HCT116 (cell line): ENCODE data around the gene SYF2. TPM values are rescaled to one million over a fixed set of nuclear protein-coding genes. Genes with fewer than 3 reads are reported as not detected.

ENCODE experiments used
- ATAC-seq: fragments of 200-7000 bp; cut with Tn5 transposase; 2 replicates; pipeline ENCODE4 v1.9.1; 2020; ENCODE audit warnings: mild to moderate bottlenecking, moderate library complexity
- BruUV-seq: library from RNA; stranded (reverse); fragments of 400-500 nt; replicated peaks from 2 replicates; lab custom pipeline; 2021; lab: Mats Ljungman, UMichigan
- CTCF ChIA-PET: fragments of 300-600 bp; sonication (Branson Sonifier 250); formaldehyde crosslinking; loops from one replicate; lab custom pipeline; 2021; ENCODE audit warnings: antibody characterized with exemption; lab: Charles Lee
- POLR2A ChIA-PET: fragments of 300-600, 350-600 bp; sonication (Branson Sonifier 250); formaldehyde crosslinking; loops from one replicate; lab custom pipeline; 2021; ENCODE audit warnings: antibody characterized with exemption; lab: Charles Lee
- RAD21 ChIA-PET, 2 experiments: fragments of 300-600 bp; sonication (Branson Sonifier 250); formaldehyde crosslinking; loops; one replicate each; lab custom pipeline; 2023; ENCODE audit warnings: low total read pairs in 2 of 2; ENCODE audit not compliant: uncharacterized antibody in 2 of 2, unreplicated experiment in 2 of 2, low non-redundant PET in 1 of 2; lab: Charles Lee
- DNase-seq: peaks from one replicate; pipeline ENCODE4 v3.0.0-alpha.2; 2010; ENCODE audit warnings: low read depth, low spot score
- H2AFZ ChIP-seq: fragments of 200-600 bp; shearing (Covaris generic), sonication (generic); 2 replicates; pipeline ENCODE4 v1.6.1; 2017; ENCODE audit warnings: low read depth, mixed run types, mixed read lengths, antibody characterized with exemption, low read length; ENCODE audit not compliant: poor library complexity, severe bottlenecking
- H3K27ac ChIP-seq: 2 replicates; pipeline ENCODE4 v1.5.1; 2012; ENCODE audit warnings: low read depth, low read length
- H3K27me3 ChIP-seq: fragments of 200-600 bp; sonication (generic); 2 replicates; pipeline ENCODE4 v1.6.1; 2016; ENCODE audit warnings: mixed run types, low read length, mixed read lengths; ENCODE audit not compliant: insufficient read depth
- H3K36me3 ChIP-seq, 2 experiments: fragments of 200-500 bp in 1 of 2; fragments of 200-600 bp in 1 of 2; sonication (Bioruptor generic) in 1 of 2; sonication (generic) in 1 of 2; 2 replicates each; pipeline versions ENCODE4 v1.5.1 to v1.6.1; 2014 to 2016; ENCODE audit warnings: low read length in 2 of 2, inconsistent platforms in 1 of 2, mixed read lengths in 1 of 2, mixed run types in 1 of 2; ENCODE audit not compliant: insufficient read depth in 2 of 2, control insufficient read depth in 1 of 2
- H3K4me1 ChIP-seq, 2 experiments: fragments of 200-600 bp in 1 of 2; sonication (generic) in 1 of 2; 2 replicates each; pipeline versions ENCODE4 v1.5.1 to v1.6.1; 2012 to 2017; ENCODE audit warnings: low read length in 2 of 2, inconsistent platforms in 1 of 2, mild to moderate bottlenecking in 1 of 2, mixed read lengths in 1 of 2, mixed run types in 1 of 2, moderate library complexity in 1 of 2; ENCODE audit not compliant: insufficient read depth in 2 of 2, control insufficient read depth in 1 of 2
- H3K4me2 ChIP-seq: fragments of 200-600 bp; sonication (generic); 2 replicates; pipeline ENCODE4 v1.6.1; 2017; ENCODE audit warnings: mixed run types, low read length, mixed read lengths
- H3K4me3 ChIP-seq, 2 experiments: fragments of 200-600 bp in 1 of 2; sonication (generic) in 1 of 2; replicated peaks in 1 of 2; 2 replicates each; pipeline ENCODE4 v1.5.1; 2011 to 2016; ENCODE audit warnings: low read length in 2 of 2, control low read depth in 1 of 2, low read depth in 1 of 2, mild to moderate bottlenecking in 1 of 2, mixed read lengths in 1 of 2, mixed run types in 1 of 2
- H3K79me2 ChIP-seq: fragments of 200-600 bp; sonication (generic); 2 replicates; pipeline ENCODE4 v1.6.1; 2017; ENCODE audit warnings: mild to moderate bottlenecking, mixed run types, low read length, moderate library complexity, mixed read lengths; ENCODE audit not compliant: insufficient read depth
- H3K9ac ChIP-seq: fragments of 200-600 bp; sonication (generic); 2 replicates; pipeline ENCODE4 v1.6.1; 2016; ENCODE audit warnings: low read length, mixed read lengths
- H3K9me2 ChIP-seq: fragments of 200-600 bp; sonication (generic), shearing (Covaris generic); 2 replicates; pipeline ENCODE4 v1.6.1; 2017; ENCODE audit warnings: mixed run types, mild to moderate bottlenecking, moderate library complexity; ENCODE audit not compliant: insufficient read depth
- H3K9me3 ChIP-seq, 2 experiments: fragments of 200-500 bp in 1 of 2; fragments of 200-600 bp in 1 of 2; sonication (Bioruptor generic) in 1 of 2; sonication (generic) in 1 of 2; 2 replicates each; pipeline ENCODE4 v1.6.1; 2014 to 2017; ENCODE audit warnings: low read length in 2 of 2, mixed read lengths in 2 of 2, inconsistent platforms in 1 of 2, low read depth in 1 of 2, mild to moderate bottlenecking in 1 of 2, mixed run types in 1 of 2, moderate library complexity in 1 of 2; ENCODE audit not compliant: control insufficient read depth in 1 of 2, insufficient read depth in 1 of 2
- H4K20me1 ChIP-seq: fragments of 200-600 bp; sonication (generic), shearing (Covaris generic); 2 replicates; pipeline ENCODE4 v1.6.1; 2017; ENCODE audit warnings: mixed run types, mild to moderate bottlenecking, moderate library complexity; ENCODE audit not compliant: insufficient read depth
- CBX3 ChIP-seq: IDR thresholded peaks from 2 replicates; pipeline ENCODE4 v1.6.1; 2012; ENCODE audit warnings: low read depth
- CEBPB ChIP-seq: IDR thresholded peaks from 2 replicates; pipeline ENCODE4 v1.6.1; 2012; ENCODE audit warnings: low read depth
- EGR1 ChIP-seq: IDR thresholded peaks from 2 replicates; pipeline ENCODE4 v1.6.1; 2012; ENCODE audit warnings: low read depth
- EZH2 ChIP-seq: fragments of 200-600 bp; sonication (generic); IDR thresholded peaks from 2 replicates; pipeline ENCODE4 v1.6.1; 2017; ENCODE audit warnings: antibody characterized with exemption, mixed run types
- FOSL1 ChIP-seq: IDR thresholded peaks from 2 replicates; pipeline ENCODE4 v1.6.1; 2012; ENCODE audit warnings: low read depth
- JUND ChIP-seq: IDR thresholded peaks from 2 replicates; pipeline ENCODE4 v1.6.1; 2012
- POLR2A ChIP-seq: IDR thresholded peaks from 2 replicates; pipeline ENCODE4 v1.7.0; 2011; ENCODE audit warnings: borderline replicate concordance; ENCODE audit not compliant: insufficient read depth, insufficient read length; ENCODE audit errors: extremely low read depth
- POLR2AphosphoS5 ChIP-seq: IDR thresholded peaks from 2 replicates; pipeline ENCODE4 v1.6.1; 2011; ENCODE audit warnings: mild to moderate bottlenecking, low read depth, low read length, moderate library complexity
- RAD21 ChIP-seq: IDR thresholded peaks from 2 replicates; pipeline ENCODE4 v1.6.1; 2012; ENCODE audit warnings: low read depth, mild to moderate bottlenecking
- SIN3A ChIP-seq: IDR thresholded peaks from 2 replicates; pipeline ENCODE4 v1.6.1; 2012; ENCODE audit warnings: low read depth
- SP1 ChIP-seq: IDR thresholded peaks from 2 replicates; pipeline ENCODE4 v1.6.1; 2012; ENCODE audit warnings: low read depth
- SRF ChIP-seq: IDR thresholded peaks from 2 replicates; pipeline ENCODE4 v1.6.1; 2012; ENCODE audit warnings: low read depth
- TCF7L2 ChIP-seq: IDR thresholded peaks from 2 replicates; pipeline ENCODE4 v1.7.0; 2011; ENCODE audit warnings: borderline replicate concordance, inconsistent platforms; ENCODE audit not compliant: insufficient read depth, insufficient read length; ENCODE audit errors: extremely low read depth
- YY1 ChIP-seq: IDR thresholded peaks from 2 replicates; pipeline ENCODE4 v1.6.1; 2011; ENCODE audit warnings: low read length, low read depth, moderate library complexity, mild to moderate bottlenecking; ENCODE audit not compliant: insufficient replicate concordance; ENCODE audit errors: extremely low read depth
- ZFX ChIP-seq: fragments of 450-650 bp; IDR thresholded peaks from 2 replicates; pipeline ENCODE4 v1.6.1; 2017
- ZNF274 ChIP-seq: fragments of 200-500 bp; sonication (Bioruptor generic); IDR thresholded peaks from 2 replicates; pipeline ENCODE4 v1.6.1; 2014; ENCODE audit warnings: mild to moderate bottlenecking, low read depth, low read length, inconsistent platforms
- intact Hi-C: fragments of 100-400 bp; cut with micrococcal nuclease; formaldehyde crosslinking; loops from 2 replicates; pipeline ENCODE4 v1.10.0; 2022
- total RNA-seq: library from RNA; stranded (reverse); gene quantifications from one replicate; pipeline ENCODE4 v1.2.1, GENCODE V29; 2021; ENCODE audit not compliant: unreplicated experiment
- TF ChIP-seq, protein P1 (sequence below): IDR thresholded peaks from 2 replicates; pipeline ENCODE4 v1.6.1; 2012
- TF ChIP-seq, protein P2 (sequence below): IDR thresholded peaks from 2 replicates; pipeline ENCODE4 v1.6.1; 2012; ENCODE audit warnings: low read depth
- TF ChIP-seq, protein P3 (sequence below), 3 experiments: fragments of 200-600 bp in 1 of 3; sonication (generic) in 1 of 3; IDR thresholded peaks in 2 of 3; conservative IDR thresholded peaks in 1 of 3; 2 replicates each; pipeline ENCODE4 v1.5.1; 2012 to 2017; ENCODE audit warnings: low read depth in 2 of 3, low read length in 2 of 3, antibody characterized with exemption in 1 of 3, borderline replicate concordance in 1 of 3, control low read depth in 1 of 3, mild to moderate bottlenecking in 1 of 3, mixed read lengths in 1 of 3, mixed run types in 1 of 3, moderate library complexity in 1 of 3; ENCODE audit not compliant: insufficient read depth in 1 of 3
- TF ChIP-seq, protein P4 (sequence below): IDR thresholded peaks from 2 replicates; pipeline ENCODE4 v1.6.1; 2012

SYF2 gene
- total RNA-seq, 1 experiment from 2014 or later: 40.4 TPM

DNA sequence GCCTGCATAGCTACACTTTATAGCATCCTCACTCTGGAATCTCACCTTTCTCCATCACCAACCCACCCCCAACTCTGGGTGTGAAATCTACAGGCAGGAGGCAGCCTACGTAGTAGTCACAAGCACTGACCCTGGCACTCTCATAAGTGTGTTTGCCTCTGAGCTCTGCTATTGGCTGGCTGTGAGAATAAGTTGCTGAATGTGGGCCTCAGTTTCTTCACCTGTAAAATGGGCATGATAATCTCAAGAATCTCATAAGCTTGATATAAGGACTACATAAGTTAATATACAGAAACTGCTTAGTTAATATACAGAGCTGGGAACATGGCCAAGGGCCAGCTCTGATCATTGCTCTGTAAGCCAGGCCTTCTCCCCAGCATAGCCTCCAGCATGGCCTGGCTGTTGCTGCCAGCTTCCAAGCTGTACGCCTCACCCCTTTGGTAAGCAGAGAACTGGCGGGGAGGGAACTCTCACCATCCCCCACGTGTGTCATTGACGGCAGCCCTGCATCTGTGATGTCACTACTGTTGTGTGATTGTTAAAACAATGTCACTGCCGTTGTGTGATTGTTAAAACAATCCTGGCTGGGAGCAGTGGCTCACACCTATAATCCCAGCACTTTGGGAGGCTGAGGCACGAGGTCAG is 53.3 kb downstream of the SYF2 start:
- Histone ChIP-seq H3K4me1 (peaks cover 0 to 6% of the 10 kb centered on the region in 2 experiments; a peak in 3 of 4 replicates), H3K4me3 (no peak overlapping the region), H3K9me3 (0 out of 4 replicates have a peak, but pooled peaks cover 0 to 4% of the 10 kb centered on the region in 2 experiments), H3K27me3 (no peaks in the 10 kb centered on the region), H3K9me2 (no peaks in the 10 kb centered on the region), H3K27ac (no peak overlapping the region), H3K79me2 (no peaks in the 10 kb centered on the region), H3K9ac (no peak overlapping the region), H3K36me3 (no peaks in the 10 kb centered on the region), H4K20me1 (no peaks in the 10 kb centered on the region), H2AFZ (no peak overlapping the region), H3K4me2 (no peak overlapping the region)
- intact Hi-C loops: no loop called here
- POLR2A ChIA-PET: no interaction called here
- CTCF ChIA-PET: no interaction called here
- BruUV-seq: no TSS peak
- RAD21 ChIA-PET: no interaction called here
- DNase-seq (no peak), ATAC-seq (no peak)
- TF ChIP-seq TCF7L2 (no peak), SIN3A (no peak), FOSL1 (no peak), EGR1 (no peak), SRF (no peak), RAD21 (no peak), JUND (no peak), YY1 (no peak), EZH2 (no peak), POLR2AphosphoS5 (no peak), CBX3 (no peak), CEBPB (no peak), ZFX (no peak), SP1 (no peak), ZNF274 (no peak), POLR2A (no peak)
- TF ChIP-seq, protein P1, sequence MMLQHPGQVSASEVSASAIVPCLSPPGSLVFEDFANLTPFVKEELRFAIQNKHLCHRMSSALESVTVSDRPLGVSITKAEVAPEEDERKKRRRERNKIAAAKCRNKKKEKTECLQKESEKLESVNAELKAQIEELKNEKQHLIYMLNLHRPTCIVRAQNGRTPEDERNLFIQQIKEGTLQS: no peak
- TF ChIP-seq, protein P2, sequence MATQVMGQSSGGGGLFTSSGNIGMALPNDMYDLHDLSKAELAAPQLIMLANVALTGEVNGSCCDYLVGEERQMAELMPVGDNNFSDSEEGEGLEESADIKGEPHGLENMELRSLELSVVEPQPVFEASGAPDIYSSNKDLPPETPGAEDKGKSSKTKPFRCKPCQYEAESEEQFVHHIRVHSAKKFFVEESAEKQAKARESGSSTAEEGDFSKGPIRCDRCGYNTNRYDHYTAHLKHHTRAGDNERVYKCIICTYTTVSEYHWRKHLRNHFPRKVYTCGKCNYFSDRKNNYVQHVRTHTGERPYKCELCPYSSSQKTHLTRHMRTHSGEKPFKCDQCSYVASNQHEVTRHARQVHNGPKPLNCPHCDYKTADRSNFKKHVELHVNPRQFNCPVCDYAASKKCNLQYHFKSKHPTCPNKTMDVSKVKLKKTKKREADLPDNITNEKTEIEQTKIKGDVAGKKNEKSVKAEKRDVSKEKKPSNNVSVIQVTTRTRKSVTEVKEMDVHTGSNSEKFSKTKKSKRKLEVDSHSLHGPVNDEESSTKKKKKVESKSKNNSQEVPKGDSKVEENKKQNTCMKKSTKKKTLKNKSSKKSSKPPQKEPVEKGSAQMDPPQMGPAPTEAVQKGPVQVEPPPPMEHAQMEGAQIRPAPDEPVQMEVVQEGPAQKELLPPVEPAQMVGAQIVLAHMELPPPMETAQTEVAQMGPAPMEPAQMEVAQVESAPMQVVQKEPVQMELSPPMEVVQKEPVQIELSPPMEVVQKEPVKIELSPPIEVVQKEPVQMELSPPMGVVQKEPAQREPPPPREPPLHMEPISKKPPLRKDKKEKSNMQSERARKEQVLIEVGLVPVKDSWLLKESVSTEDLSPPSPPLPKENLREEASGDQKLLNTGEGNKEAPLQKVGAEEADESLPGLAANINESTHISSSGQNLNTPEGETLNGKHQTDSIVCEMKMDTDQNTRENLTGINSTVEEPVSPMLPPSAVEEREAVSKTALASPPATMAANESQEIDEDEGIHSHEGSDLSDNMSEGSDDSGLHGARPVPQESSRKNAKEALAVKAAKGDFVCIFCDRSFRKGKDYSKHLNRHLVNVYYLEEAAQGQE: no peak
- TF ChIP-seq, protein P3, sequence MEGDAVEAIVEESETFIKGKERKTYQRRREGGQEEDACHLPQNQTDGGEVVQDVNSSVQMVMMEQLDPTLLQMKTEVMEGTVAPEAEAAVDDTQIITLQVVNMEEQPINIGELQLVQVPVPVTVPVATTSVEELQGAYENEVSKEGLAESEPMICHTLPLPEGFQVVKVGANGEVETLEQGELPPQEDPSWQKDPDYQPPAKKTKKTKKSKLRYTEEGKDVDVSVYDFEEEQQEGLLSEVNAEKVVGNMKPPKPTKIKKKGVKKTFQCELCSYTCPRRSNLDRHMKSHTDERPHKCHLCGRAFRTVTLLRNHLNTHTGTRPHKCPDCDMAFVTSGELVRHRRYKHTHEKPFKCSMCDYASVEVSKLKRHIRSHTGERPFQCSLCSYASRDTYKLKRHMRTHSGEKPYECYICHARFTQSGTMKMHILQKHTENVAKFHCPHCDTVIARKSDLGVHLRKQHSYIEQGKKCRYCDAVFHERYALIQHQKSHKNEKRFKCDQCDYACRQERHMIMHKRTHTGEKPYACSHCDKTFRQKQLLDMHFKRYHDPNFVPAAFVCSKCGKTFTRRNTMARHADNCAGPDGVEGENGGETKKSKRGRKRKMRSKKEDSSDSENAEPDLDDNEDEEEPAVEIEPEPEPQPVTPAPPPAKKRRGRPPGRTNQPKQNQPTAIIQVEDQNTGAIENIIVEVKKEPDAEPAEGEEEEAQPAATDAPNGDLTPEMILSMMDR (IDR thresholded peaks at IDR 0.05 in 2 of 3, conservative IDR thresholded peaks at IDR 0.05 in 1 of 3; ENCODE audit: borderline replicate concordance in 1 of 3, insufficient read depth in 1 of 3, low read depth in 2 of 3, low read length in 2 of 3): no peak
- TF ChIP-seq, protein P4, sequence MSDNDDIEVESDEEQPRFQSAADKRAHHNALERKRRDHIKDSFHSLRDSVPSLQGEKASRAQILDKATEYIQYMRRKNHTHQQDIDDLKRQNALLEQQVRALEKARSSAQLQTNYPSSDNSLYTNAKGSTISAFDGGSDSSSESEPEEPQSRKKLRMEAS: no peak
